ENCODE data around the gene RNU5D-1.
"Not testable (repeated sequence)": the region's sequence is repeated elsewhere in the genome, so short reads cannot be mapped to it uniquely, and the experiment has no call there.

The RNU5D-1 gene

DNA sequence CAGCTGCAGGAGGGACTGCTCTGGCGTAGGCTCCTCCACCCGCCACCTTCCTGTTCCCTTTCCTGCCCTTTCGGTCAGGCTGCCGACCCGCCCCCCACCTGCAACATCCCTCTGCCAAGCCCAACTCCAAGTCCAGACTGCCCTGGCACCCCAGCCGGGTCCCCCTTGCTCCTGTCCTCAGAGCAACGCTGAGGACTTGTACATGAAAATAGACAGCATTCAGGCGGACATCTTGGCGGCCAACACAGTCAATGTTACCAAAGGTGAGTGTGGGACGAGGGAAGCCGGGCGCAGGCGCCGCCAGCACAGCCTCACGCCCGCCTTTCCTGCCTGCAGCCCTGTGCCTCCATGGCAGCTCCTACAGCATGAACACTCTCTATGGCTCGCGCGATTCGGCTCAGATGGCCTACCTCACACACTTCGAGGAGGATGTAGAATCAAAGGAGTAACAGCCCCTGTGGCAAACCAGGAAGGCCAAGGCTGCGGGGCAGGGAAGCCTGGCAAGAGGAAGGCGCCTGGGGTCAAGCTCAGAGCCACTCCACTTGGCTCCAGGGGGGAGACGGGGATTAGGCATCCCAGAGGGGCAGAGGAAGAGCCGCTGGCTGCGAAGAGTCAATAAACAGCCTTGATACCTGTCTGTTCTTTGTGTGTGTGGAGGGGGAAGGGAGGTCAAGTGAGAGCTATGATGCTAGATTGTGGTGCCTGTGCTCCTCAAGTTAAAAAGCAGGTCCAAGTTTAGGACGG, 5.8 kb downstream of the RNU5D-1 start:
- DNase-seq = no peak

DNA sequence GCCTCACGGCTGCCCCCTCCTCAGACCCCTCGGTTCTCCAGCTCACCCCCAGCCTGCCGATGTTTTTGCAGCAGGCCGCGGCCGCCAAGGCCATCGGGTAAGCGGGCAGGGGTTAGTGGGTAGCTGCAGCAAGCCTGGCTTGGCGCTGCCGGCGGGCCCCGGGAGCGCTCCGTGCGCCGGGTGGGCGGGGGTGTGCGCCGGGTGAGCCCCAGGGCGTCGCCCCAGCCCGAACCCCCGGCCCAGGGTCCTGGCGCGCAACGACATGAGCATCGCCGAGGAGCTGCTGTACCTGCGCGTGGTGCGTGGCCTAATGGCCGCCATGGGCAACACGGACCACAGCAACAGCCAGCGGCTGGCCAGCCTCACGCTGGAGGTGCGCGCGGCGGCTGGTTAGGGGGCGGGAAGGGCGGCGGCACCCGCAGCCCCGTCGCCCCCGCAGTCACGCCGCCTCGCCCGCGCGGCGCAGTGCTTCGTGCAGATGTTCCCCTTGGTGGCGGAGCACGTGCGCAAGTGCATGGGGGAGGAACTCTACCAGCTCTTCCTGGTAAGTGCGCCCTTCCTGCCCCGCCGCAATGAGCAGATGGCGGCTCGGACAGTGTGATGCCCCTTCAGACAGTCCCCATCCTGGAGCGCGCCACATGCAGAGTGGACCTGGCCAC, 6.5 kb downstream of the RNU5D-1 start:
- DNase-seq = no peak

DNA sequence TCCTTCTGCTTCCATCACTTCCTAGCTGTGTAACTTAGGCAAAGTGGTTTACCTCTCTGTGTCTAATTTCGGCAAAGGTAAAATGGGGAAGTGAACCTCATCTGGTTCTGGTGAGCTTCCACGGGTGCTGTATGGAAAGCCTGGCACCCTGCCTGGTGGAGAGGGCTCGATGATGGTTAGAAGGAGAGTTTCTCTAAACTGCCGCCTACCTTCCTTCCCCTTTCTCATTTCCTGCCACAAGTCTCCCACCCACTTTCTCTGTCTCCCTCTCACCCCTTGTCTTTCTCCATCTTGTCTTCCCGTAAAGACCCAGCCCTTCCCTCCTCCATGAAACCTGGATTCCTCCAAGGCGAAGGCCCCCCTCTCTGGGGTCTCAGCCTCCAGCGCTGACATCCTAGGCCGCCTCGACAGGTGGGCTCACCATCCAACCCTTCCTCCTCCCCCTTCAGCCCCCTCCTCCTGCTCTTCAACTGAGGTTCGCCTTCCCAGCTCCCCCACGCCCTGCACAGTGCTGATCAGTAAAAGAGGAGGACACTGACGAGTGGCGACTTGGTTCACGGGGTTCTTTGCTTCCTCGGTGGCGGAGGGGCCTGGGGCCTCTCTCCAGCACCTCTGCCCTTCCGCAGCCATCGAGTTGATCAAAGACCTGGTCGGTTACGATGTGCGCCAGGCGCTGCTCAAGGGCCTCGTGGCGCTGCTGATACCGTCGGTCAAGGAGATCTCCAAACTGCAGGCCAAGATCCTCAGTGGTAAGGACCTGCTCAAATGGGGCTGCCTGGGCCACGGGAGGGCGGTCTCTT, 7.3 kb downstream of the RNU5D-1 start:
- DNase-seq = peak; percentile 56

DNA sequence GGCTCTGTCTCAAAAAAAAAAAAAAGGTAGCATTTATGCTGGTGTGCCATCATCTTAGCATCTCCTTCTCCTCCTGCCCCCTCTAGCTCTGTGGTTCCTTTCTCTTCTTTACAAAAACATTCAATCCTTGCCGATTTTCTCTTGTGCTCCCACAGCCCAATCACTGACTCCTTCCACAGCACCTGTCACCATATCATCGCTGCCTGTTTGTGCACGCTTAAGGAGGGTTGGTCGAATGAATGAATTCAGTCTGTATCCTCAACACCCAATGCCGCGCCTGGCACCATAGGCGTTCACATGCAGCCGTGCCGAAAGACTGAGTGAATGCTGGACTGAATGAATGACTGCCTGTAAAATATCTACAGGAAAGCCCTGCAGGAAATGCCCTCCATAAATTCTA, 7.9 kb downstream of the RNU5D-1 start:
- DNase-seq = no peak

DNA sequence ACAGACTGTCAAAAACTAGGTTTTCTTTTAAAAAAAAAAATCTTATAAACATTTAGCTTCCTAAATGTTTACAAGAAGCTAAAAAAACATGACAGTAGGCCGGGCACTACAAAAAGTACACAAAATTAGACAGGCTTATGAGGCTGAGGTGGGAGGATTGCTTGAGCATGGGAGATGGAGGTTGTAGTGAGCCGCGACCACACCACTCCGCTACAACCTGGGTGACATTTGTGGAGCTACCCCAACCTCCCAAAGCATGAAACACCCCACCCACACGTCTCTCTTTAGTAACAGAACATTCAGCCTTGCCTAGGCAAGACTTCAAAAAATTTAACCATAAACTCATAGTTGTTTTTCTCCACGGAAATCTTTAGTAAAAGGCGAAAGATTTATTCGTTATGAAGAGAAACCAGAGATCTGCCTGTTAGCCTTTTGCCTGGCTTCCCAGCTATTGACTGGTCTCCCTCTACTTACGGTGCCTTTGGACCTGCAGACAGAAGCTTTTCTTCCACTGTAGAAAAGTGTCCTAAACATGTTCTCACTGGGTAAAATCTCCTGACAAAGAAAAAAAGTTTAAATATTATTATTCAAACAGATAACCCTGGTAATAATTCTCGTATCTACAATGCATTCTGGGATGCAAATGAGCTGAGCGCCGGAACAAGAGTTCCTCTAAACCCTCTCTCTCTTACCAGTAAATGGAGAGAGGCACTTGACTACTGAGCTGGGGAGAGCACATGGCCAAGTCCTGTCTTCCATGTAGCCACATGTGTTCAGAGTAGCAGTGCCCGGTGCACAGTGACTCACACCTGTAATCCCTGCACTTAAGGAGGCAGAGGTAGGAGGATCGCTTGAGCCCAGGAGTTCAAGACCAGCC, 9.2 kb downstream of the RNU5D-1 start:
- DNase-seq = peak; percentile 90

DNA sequence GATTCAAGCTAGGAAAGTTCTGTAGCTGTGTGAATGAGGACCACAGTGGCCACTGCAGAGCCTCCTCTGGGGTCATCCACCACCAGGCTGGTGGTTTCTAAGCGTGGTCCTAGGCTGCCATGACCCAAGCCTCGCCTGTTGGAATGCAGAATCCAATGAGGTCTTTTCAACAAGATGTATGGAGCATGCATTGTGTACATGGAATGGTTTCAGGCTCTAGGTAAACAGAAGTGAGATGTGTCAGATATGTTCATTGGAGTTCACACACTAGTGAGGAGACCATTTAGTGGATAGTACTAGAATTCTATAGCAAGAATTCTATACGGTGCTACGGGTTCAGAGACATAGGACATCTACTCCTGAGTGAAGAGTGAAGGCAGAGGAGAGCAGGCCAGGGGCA, 10.7 kb downstream of the RNU5D-1 start:
- no peak for DNase-seq

DNA sequence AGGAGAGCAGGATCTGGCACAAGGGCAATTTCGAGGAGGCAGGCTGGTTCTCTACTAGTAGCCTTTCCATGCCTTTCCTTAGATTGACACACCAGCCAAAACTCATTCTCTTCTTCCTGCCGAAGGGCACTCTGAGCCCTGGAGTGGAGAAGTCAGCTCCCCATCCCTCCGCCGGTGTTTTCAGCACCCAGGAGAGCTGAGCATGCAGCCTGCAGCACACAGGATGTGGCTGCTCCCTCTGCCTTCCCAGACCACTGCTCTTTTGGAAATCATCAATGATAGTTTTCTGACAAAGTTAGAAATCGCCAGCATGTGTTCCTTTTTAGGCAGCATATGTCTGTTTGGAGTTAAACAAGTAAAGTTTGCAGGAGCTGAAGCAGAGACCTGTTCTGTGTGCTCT, 11.7 kb downstream of the RNU5D-1 start:
- DNase-seq = no peak

DNA sequence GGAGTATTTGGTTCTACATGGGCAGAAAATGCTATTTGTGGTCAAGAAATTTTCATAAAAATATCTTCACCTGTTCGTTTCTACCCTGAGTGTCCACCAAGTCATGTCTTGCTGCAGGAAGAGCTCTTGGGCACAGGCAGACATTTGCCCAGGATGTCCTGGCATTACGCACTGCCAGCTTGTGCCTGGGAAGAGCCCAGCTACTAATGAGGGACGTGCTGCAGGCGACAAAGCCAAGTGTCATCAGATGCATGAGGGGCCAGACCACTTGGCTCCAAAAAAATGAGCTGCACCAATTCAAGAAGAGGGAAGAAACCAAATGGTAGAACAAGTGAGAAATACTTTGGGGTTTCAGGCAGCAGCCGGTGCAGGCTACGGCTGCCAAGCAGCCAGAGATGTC, 12.9 kb downstream of the RNU5D-1 start:
- DNase-seq = no peak

DNA sequence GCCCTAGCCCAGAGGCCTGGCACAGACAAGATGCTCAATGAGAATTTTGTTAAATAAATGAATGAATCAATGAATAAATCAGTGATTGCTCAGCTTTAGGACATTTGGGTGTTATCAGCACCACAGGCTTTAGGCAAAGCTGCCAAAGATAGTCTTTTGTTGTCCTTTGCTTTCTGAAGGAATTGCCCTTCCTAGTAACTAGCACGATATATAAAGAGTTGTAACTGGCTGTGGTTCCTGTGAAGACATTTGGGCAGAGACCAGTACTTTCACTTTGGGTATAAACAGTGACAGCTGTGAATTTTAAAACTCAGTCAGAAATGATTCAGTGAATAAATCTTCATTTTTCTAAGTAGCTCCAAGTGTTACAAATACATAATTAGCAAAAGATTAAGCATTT, 13.3 kb downstream of the RNU5D-1 start:
- no peak for DNase-seq

DNA sequence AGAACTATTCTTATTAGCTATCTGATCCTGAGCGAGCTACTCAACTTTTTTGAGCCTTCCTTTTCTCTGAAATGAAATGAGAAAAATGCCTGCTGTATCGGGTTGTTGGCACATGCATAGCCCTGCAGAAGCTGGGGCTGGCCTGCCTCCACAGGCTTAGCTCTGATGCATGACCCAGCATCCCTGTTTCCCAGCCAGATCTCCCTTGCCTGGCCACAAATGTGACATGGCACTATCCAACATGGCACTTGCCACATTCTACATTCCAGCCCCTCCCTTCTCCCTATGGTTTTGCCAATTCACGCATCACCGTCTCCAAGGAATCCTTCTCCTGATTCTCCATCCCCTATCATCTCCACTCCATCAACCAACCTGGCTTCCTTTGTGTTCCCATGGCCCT, 13.8 kb downstream of the RNU5D-1 start:
- no peak for DNase-seq

DNA sequence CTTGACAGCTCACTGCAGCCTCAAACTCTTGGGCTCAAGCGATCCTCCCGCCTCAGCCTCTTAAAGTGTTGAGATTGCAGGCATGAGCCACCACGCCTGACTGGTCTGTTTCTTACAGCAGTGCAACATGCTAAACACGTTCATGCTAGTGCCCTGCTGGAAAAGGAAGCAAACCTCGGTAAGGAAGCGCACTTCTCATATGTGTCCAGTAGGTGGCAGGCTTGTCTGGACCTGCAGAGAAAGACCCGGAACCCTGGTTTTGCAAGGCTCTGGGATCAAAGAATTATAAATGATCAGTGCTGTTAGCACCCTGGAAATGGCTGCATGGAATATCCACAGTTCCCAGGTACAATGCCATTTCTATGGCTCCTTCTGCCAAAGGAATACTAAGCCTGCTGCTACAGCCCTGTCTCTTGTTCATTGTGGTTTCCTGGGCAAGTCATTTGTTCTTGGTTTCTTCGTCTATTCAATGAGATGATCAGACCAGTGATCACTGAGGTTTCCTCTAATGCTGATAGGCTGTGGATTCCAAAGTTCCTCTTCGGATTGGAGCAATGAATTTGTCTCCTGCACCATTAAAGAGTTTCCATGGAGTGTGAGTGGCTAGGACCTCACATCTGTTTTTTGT, 15.9 kb downstream of the RNU5D-1 start:
- peak; percentile 76 for DNase-seq

DNA sequence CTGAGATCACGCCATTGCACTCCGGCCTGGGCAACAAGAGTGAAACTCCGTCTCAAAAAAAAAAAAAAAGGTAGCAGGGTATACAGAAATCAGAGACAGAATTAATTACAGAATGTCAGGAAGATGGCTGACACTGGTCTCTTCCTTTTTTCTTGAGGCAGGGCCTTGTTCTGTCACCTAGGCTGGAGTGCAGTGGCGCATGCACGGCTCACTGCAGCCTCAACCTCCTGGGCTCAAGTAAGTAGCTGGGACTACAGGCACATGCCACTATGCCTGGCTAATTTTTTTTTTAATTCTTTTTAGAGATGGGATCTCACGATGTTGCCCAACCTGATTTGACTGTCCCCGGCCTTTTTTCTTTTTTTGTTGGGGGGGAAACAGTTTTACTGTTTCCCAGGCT, 16.4 kb downstream of the RNU5D-1 start:
- no peak for DNase-seq

DNA sequence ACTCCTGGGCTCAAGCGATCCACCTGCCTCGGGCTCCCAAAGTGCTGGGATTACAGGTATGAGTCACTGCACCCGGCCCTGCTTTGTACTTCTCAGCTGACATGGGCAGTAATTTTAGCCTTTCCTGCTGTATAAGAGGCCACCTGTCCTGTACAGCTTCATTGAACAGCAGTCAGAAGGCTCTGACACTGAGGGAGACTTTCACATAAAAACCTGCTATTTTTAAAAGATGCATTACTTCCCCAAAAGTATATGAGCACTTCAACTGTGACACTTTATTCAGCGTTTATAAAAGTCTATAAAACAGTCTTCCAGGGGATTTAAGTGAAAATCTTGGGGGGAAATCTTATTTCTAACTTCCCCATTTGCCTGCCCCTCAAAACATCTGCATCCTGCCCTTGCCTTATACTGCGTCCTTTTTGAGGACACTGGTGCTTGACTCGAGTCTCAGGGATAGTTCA, 17.6 kb downstream of the RNU5D-1 start:
- DNase-seq = no peak

DNA sequence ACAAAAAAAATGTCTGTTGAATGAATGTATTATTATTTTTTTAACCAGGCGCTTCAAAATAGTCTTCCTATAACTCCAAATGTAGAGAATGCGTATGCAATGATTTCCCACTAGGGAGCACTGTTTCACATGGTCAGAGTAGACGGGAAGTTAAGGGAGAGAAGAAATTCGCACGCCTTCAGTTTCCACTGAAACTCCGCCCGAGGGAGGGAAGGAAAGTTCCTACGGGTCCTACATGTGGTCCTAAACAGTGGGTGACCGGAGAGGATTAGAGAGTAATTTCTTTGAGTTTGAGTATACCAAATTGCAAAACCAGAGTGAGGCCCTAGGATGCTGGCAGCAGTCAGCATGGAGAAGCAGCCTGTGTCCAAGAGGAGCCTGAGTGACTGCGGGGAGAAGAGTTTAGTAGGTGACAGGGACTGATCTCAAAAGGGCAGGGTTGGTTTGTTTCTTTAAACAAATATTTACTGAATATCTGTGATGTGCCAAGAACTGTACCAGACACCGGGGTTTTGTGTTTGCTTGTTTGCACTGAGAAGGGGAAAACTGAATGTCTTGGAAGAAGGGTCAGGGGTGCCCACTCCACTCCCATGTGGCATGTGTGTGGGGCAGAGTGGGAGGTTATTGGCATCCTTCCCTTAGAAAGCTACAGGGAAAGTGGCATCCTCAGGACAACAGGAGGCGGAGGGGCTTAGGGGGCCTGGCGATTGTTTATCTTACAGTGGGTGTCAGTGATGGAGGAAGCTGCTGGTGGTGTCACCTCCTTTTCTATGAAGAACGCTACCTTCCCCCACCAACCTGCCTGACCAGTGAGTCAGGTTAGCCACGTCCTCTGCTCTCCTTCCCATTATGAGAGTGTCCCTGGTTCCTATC, 22.8 kb downstream of the RNU5D-1 start:
- DNase-seq = no peak

DNA sequence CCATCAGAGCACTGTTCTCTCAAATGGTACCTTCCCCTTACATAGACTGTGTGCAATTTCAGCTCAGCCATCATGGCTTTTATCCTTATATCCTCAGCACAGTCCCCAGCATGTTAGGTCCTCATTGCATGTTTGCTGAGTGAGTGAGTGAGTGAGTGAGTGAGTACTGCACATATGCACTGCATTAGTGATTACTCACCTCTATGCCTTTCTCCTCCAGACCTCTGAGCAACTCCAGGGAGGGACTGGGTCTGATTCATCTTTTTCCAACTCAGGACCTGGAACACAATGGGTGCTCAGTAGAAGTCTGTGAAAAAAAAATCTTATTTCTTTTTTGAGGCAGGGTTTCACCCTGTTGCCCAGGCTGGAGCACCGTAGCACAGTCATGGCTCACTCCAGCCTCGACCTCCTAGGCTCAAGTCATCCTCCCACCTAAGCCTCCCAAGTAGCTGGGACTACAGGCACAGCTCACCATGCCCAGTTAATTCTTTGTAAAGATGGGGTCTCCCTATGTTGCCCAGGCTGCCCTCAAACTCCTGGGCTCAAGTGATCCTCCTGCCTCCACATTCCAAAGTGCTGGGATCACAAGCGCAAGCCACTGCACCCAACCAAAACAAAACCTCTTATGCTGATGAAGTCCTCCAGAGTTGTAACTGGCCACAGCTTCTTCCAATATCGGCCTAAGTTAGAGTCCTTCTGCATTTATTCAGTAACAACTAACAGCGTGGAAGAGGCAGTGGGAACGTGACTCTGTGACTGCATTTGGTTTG, 23.7 kb downstream of the RNU5D-1 start:
- no peak for DNase-seq

DNA sequence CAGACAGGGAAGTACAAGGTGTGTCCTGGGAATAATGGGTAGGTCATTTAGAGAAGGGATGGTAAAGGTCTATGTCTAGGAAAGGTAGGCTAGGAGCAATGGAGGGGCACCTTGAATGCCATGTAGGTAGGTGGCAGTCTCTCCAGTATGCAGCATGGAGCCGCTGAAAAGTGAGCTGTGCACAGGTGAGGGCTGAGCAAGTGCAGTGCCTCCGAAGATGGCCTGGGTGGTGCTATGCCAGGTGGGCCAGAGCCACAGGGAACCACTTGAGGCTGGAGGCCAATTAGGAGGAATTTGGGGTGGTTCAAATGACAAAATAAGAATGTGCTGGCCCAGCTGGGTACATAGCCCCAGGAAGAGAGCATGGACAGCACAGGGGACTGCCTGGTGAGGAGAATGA, 25.0 kb downstream of the RNU5D-1 start:
- DNase-seq = no peak

DNA sequence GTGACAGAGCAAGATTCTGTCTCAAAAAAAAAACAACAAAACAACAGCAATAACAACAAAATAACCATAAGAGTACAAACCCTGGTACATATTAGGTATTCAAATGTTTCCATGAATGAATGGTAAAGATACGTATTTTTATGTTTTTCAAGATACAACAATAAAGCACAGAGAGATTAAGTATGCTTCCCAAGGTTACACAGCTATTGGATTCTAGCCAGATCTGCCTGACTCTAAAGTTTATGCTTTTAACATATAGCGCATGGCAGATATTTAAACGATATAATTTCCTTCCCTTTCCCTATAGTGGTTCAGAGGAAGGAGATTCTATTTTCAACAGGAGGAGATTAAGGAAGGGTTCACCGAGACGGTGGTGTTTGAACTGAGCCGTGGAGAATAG, 25.5 kb downstream of the RNU5D-1 start:
- DNase-seq = no peak

DNA sequence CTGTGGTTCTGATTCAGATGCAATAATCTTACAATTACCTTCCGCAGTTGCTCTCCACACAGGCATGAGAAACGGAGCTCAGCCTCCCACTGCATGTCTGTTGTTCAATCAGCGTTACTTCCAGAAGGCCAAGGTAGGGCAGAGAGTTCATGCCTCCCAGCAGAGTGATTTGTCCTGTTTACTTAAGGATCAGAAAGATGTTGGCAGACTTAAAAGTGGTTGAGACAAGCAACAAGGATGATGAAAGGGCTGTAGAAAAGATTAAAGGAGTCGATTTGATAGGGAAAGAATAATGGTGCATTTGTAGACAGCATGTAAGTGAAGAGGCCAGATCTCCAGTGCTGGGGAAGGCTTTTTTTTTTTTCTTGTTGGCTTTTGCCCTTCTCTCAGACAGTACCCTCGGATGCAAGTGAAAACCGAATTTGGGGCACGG, 29.8 kb downstream of the RNU5D-1 start:
- DNase-seq = no peak

DNA sequence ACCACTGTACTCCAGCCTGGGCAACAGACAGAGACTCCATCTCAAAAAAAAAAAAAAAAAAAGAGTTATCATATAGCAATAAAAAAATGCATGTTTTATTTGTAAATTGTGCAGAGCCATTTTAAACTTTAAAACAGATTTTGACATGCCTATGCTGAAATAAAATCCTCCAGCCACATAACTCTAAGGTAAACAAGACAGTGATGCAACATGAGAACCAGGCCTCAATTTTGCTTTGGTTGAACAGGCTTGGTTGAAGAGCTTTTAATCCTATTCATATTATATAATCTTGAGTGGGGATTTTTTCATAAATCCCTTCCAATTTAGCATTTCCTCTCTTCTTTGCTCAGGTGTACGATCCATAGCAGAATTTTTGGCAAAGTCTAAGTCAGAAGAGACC, 30.4 kb downstream of the RNU5D-1 start:
- DNase-seq = no peak

DNA sequence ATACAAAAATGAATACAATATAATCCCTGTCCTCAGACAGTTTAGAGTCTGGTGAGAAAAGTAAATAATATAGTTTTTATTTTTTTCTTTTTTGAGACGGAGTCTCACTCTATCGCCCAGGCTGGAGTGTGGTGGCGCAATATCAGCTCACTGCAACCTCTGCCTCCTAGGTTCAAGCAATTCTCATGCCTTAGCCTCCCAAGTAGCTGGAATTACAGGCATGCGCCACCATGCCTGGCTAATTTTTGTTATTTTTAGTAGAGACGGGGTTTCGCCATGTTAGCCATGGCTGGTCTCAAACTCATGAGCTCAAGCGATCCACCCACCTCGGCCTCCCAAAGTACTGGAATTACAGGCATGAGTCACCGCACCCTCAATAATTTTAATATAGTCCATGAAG, 31.6 kb downstream of the RNU5D-1 start:
- DNase-seq = not testable (repeated sequence)

All from CD4-positive, alpha-beta T cell treated with Interleukin-15 for 1 hour (primary cell).